GM19324 (cell line): ENCODE measurements around the gene SRSF9.
A peak's percentile ranks its signal among the peaks of the same experiment; 100 is the strongest.

Experiments used
- ATAC-seq: cut with Tn5 transposase; IDR thresholded peaks from one replicate; pipeline ENCODE4 v1.9.1; 2021; ENCODE audit warnings: mild to moderate bottlenecking, moderate library complexity; ENCODE audit not compliant: unreplicated experiment, low FRiP score

Gene SRSF9

DNA sequence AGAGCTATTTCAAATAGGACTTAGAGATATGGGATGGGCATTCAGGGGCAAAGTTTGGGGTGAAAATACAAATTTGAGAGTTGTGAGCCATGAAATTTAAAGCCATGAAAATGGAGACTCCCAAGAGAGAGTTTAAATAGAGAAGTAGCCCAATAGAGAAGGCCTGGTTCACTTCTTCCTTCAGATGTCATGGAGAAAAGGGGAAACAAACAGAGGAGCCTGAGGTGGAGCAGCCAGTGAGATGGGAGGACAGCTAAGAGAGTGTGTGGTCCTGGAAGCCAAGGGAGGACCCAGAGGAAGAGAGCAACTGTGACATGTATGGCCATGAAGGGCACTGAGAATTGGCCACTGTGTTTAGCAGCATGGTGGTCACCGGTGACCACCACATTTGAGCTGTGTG lies 14.1 kb upstream of the SRSF9 start:
- no peak for ATAC-seq

DNA sequence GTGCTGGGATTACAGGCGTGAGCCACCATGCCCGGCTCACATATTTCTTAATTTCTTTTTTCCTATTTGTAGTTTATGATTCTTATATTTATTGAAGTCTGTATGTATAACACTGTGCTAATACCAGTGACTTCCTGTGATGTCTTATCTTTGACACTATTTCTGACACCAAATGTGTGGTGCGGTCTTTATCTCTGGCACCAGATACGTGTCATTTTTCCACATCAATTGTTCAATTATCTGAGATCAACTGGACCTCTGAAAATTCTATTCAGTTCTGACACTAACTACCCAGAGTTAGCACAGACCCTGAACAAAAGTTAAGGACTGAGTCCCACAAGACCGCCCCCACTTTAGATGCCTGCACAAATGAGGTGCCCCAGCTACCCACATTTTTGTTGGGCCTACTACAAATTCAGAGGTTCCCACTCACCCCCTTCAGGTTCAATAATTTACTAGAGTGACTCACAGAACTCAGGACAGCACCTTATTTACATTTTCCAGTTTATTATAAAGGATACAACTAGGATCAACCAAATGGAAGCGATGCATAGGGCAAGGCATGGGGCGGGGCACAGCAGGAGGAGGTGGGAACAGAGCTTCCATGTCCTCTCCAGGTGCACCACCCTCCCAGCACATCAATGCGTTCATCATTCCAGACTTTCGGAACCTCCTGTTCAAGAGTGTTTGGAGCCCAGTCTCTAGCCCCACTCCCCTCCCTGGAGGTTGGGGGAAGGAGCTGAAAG lies 11.6 kb upstream of the SRSF9 start:
- ATAC-seq: no peak

DNA sequence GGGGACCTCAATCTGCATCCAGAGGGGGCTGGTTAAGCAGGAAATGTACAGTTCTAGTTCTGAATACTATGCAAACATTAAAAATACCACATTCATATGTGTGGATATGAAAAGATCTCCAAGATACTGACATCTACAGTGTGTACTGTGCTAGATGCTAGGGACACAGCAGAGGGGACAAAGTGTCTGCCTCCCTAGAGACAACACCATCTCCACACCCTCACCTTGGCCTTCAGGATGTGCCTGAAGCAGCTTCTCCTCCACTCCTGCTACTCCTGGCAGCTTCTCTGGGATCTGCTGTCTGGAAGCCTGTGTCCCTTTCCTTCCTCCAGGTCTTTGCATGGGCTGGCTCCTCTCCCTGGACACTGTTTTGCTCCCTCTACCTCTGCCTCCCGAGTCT lies 10.7 kb upstream of the SRSF9 start:
- no peak for ATAC-seq

DNA sequence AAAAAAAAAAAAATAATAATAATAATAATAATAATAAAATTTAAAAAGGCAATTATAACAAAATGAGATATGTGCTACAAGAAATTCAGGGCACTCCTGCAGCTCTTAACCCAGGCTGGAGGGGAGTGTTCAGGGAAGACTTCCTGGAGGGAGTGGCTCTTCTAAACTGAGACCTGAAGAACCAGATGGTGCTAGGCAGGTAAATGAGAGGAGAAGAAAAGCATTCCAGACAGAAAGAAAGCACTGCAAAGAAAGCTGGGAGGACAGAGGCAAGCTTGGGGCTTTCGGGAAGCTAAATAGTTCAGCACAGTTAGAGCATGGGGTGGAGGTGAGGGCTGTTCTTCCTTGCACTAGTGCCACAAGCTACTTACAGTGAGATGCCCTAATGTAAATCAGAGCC lies 9.9 kb upstream of the SRSF9 start:
- no peak for ATAC-seq

DNA sequence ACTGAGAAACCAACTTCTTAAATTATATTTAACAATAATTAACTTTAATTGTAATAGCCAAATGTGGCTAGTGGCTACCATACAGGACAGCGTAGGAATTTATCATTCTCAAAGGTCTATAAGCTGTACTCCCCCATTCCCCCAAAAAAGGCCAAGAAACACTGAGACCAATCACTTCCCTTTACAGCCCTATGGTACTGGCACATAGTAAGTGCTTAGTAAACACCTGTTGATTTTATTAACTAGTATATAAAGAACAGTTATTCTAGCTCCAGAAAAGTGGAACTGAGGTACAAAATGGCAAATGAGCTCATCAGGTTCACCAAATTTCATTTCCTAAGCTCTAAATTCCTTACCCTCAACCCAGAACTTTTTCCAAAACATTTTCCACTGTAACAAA lies 6.1 kb upstream of the SRSF9 start:
- no peak for ATAC-seq

DNA sequence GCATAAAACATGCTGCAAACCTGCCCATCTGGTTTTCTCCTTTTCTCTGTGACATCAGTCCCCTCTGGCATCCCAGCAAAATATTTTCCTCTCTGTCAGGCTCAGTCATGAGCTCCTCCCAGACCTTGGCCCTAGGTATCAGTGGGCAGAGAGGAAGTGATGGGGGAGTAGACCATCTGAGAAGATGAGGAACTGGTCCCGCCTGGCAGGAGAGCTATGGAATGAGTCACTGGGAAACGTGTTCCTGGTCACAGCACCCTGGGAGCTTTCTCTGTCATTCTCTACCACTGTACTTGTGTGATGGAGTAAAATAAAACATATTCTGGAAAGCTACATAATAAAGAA lies 5.0 kb upstream of the SRSF9 start:
- ATAC-seq: no peak

DNA sequence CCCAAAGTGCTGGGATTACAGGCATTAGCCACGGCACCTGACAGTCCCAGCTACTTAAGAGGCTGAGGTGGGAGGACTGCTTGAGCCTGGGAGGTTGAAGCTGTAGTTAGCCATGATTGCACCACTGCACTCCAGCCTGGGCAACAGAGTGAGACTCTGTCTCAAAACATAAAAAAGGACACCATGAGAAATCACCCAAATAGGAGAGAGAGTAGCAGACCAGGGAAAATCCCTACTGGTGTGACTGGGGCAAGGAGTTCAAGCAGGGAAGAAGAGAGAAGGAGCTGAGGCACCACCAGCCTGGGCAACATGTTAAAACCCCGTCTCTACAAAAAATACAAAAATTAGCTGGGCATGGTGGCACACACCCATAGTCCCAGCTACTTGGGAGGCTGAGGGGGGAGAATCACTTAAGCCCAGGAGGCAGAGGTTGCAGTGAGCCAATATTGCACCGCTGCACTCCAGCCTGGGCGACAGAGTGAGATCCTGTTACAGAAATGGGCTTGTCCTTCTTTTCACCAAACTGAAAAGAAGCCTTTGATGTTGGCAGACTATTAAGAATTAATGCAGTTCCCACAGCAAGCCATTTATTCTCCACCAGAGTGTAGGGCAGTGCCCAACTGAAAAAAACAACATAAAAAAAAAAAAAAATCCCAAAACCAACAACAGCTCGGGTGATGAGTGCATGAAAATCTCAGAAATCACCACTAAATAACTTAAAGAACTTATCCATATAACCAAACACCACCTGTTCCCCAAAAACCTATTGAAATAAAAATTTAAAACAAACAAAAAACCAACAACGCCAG lies 4.5 kb upstream of the SRSF9 start:
- ATAC-seq: no peak

DNA sequence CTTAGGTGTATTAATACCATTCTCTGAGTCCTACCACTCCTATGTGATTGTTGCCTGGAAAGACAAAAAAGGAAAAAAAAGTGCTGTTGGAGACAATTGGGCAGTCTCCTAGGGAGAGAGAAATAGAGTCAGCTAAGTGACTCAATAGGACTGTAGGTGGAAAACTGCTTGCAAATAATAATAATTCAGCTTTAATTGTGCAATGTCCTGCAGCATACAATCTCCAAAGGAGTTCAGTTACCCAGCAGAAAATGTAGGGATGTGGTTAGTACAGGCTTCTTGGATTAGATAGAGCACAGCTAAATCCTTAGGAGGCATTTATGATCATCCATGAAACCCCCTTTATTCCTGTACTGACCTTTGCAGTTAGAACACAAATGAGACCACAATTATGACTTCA lies 3.0 kb upstream of the SRSF9 start:
- no peak for ATAC-seq

DNA sequence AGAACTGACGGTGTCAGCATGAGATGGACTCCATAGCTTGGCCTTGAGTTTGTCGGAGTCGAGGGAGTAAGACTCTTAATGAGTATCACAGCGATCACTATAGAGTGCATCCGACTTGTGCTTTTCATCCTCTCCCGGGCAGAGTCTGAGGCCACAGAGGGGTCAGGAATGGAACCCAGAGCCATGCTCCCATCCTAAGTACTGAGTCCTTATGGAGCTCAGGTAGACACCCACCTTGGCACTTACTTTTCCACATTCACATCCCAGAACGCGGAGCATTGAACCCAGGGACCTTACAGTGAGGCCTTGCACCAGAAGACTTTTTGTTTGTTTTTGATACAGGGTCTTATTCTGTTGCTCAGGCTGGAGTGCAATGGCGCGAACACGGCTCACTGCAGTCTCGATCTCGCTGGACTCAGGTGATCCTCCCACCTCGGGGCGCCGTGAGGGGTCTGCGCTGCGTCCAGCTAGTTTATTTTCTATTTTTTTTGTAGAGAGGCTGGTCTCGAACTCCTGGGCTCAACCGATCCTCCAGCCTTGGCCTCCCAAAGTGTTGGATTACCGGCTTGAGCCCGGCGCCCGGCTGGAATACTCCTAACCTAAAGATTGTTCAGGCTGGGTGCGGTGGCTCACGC lies 719 bp upstream of the SRSF9 start:
- ATAC-seq: no peak

DNA sequence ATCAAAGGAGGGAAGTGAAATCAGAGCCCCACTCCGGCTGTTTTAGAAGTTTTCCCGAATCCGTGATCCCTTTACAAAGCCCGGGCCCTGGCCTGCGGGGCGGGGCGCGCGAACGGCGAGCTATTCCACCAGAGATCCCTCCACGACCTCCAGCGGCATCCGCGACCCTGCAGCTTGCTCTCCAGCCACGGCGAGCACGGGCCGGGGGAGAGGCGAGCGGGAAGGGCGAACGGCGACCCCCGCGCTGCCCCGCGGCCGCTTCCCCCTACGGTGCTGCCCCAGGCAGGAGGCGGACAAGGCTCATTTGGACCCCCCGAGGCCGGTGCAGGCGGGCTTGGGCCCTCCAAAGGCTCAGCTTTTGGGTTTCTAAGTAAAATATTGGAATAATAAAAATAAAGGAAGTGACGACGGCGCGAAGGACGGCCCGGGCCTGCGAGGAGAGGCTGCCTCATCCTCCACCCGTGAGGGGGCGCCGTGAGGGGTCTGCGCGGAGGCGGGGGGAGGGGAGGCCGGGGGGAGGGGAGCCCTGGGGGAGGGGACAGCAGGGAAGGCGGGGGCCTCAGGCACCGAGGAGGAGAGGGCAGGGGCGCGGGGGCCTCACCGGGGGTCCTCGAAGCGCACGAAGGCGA lies 613 bp downstream of the SRSF9 start:
- peak; percentile 34 for ATAC-seq

DNA sequence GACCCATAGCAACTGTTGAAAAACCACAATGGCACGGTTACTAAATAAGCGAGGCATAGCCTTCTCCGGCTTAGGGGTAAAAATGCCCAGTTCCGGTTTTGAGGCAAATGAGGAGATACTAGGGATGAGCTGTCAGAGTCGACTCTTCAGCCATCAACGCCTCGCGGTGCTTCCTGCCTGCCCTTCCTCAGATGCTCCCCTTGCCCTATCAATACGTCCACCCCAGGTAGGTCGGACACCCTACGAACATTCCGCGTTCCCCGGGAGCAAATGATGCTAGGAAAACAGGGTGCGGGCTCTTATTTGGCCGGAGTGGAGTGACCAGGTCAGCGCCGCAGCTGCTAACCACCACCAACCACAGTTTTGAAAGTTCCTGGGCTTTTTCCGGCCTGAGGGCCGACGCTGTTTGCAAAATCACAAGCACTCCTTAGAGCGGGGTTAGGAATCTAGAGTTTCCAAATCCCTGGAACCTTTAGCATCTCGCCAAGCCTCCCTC lies 1.2 kb downstream of the SRSF9 start:
- ATAC-seq: peak; percentile 0

DNA sequence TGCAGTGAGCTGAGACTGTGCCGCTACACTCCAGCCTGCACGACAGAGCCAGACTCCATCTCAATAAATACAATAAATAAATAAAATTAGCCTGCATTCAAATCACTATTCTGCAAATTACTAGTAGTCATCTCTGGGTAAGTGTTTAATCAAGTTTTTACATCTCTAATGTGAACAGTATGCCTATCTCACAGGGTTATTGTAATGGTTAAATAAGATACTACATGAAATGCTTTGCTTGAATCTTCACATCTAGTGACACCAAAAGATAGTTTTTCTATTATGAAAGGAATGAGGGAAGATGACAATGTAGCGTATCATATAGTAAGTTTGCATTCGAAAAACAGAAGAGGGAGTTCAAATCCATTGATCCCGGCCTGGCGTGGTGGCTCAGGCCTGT lies 2.1 kb downstream of the SRSF9 start:
- ATAC-seq: no peak

DNA sequence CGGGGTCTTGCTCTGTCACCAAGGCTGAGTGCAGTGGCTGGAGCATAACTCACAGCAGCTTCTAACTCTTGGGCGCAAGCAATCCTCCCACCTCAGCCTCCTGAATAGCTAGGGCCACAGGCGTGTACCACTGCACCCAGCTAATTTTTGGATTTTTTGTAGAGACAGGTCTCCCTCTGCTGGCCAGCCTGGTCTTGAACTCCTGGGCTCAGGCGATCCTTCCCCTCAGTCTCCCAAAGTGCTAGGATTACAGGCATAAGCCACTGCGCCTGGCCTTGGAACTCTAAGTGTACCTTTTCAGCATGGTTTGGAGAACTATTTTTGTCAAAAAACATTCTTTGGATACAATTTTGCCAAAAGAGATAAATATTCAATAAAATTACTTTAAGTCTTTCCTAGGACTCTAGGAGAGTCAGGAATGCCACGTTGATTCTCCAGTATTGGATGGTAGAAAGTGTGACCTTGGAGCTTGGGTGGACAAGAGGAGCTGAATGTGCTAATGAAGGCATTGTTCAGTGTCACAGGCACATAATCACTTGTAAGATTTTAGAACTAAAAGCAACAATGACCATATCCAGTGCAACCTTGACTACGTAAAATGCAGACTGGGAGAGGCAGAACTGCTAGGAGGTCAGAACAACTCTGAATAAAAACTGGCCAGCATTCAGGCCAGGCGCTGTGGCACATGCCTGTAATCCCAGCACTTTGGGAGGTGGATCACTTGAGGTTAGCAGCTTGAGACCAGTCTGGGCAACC lies 2.8 kb downstream of the SRSF9 start:
- ATAC-seq: no peak

DNA sequence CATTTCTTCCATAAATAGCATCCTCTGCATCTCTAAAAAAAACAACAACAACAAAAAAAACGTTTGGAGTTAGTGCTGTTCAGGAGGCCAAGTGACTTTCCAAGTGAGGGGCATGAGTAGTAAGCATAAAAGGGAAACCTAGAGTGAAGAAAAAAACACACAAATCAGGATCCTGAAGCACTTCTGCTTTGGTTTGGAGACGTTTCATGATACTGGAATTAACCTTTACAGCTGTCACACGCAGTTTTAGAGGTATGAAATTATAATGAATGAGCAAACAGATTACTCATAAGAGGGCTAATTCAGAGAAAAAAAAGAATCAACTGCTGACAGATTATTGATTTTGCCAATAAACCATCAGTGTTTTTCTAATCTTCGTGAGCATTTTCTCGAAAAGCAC lies 3.8 kb downstream of the SRSF9 start:
- no peak for ATAC-seq

DNA sequence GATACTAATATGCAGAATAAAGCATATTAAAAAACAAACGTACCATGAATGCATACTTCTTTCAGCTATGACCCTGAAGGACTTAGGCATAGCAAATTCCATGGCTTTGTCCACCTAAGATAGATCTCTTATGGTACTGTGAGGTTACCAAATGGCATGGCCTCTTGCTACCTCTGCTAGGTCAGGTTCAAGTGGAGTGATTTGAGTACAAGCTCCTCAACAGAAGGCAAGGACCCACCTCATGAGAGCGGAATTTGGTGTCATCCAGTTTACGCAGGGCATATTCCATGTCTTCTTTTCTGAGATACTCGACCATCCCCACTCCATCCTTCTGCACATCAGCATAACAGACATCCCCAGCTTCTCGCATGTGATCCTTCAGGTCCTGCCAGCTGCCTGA lies 5.8 kb downstream of the SRSF9 start:
- ATAC-seq: no peak

DNA sequence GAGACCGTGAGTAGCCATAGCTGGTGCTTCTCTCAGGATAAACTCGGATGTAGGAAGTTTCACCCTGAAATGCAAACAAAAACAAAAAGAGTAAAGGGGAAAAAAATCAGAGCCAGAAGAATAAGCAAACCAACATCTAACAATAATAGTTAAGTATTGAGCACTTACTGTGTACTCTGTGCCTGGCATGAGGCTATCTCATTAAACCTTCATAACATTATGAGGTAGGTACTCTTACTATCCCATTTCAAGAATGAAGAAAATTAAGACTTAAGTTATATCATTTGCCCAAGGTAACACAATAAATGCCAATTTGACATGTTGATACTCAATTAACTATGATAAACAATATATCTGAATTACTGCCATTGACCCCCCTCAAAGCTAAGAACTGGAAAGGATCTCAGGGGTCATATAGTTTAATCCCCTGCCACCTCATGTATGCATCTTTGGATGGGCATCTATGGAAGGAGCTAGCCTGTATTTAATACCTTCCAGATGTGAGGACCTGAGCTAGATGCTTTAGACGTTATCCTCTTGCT lies 7.4 kb downstream of the SRSF9 start:
- ATAC-seq: no peak

DNA sequence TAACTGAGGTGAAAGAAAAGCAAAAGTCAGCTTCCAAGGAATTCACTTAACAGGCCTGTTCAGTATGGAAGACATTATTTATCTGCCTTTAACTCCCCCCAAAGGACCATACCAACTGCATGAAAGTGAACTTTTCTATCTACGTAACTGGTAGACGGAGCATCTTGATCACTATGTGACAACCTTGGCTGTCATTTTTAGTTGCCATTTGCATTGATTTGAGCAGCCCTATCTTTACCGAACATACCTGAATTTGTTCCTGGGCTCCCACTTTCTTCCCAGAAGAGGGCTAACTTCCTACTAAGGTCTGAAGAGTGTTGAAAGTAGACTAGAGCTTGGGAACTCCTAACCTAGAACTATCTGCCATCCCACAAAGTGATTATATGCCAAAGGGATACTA lies 9.4 kb downstream of the SRSF9 start:
- ATAC-seq: no peak

DNA sequence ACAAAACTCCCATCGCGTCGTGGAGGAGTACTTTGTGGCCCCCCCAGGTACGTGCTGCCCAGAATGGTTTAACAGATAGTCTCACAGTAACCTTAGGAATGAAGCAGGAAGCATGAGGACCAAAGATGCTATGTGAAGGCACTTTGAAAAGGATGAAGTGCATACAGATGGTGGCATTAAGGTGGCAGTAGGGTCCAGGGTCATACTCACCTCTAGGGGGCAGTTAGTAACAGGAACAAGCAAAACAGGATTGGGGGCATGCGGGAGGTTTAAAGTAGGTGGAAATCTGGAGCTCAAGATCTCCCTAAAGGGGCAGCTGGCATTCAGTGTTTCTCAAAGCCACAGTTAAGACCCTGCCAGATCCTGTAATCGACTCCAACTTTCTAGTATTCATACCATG lies 12.4 kb downstream of the SRSF9 start:
- no peak for ATAC-seq

DNA sequence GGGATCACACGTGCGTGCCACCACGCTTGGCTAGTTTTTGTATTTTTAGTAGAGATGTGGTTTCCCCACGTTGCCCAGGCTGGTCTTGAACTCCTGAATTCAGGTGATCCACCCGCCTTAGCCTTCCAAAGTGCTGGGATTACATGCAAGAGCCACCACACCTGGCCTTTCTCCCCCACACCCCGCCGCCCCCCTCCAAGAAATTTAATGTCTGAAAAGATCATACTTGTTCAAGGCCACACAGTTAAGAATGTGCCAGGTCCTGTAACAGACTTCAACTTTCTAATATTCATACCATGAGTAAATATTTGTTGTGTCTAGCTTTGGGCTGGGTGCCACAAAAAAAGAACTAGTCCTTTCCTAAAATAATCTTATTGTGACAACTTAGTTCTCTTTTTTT lies 14.2 kb downstream of the SRSF9 start:
- ATAC-seq: no peak

DNA sequence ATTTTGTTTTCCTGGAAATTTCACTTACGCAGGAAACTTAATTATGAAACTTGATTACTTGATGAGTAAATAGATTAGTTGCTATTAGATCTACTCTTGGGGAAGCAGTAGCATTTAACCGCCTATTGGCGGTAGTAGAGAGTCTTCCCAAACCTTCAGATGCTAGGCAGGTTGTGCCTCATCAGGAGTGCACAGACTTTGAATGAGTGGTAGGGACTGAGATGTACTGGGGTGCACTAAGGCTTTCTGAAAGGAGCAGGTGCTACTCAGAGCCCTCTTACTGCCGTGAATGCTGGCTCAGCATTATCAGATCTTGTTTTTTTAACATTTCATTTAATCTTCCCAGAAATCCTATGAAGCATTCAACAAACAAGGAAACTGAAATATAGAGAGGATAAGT lies 15.6 kb downstream of the SRSF9 start:
- no peak for ATAC-seq
